ENCODE results near the gene KRT16. TPM values are rescaled to one million over a fixed set of nuclear protein-coding genes. Genes with fewer than 3 reads are reported as not detected.
"Not testable (repeated sequence)": the region's sequence is repeated elsewhere in the genome, so short reads cannot be mapped to it uniquely, and the experiment has no call there.

Gene KRT16
- total and polyA plus RNA-seq, 3 donors from 2014 or later = not detected

DNA sequence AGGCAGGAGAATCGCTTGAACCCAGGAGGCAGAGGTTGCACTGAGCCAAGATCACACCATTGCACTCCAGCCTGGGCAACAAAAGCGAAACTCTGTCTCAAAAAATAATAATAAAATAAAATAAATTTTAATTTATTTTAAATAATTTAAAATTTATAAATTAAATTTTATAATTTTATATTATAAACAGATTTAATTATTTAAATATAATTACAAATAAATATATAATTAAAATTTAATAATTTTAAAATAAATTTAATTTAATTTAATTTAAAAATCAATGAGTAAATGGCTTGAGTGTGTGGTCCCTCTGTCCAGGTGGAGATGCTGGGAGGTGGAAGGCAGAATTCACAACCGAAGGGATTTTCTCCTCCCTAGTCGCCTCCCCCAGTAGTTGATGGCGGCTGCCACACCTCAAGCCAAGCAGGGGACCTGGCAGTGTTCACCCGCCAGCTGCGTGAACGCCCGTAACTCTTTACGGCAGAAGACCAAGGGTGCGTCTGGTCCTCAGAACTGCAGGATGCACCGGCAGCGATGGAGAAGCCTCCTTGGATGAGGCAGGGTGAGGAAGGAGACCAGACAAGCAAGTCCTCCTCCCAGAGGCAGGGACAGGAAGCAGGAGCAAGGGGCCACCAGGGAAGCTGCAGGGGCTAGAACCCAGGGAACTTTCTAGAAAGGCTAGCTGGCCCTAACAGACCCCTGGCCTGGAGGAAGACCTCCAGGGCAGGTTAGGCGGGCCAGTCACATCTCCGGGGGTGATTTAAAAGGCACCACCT is 34.7 kb upstream of the KRT16 start:
- H3K27ac ChIP-seq = no peak overlapping the region
- 61 to 68% methylated on average over 15 of the region's 15 CpGs for WGBS, 2 donors
- peaks cover 19% of the 10 kb centered on the region for H3K4me1 ChIP-seq
- H3K9me3 ChIP-seq = no peaks in the 10 kb centered on the region
- no peak for TF ChIP-seq POLR2A (IDR thresholded peaks at IDR 0.05)
- TF ChIP-seq, protein P1, sequence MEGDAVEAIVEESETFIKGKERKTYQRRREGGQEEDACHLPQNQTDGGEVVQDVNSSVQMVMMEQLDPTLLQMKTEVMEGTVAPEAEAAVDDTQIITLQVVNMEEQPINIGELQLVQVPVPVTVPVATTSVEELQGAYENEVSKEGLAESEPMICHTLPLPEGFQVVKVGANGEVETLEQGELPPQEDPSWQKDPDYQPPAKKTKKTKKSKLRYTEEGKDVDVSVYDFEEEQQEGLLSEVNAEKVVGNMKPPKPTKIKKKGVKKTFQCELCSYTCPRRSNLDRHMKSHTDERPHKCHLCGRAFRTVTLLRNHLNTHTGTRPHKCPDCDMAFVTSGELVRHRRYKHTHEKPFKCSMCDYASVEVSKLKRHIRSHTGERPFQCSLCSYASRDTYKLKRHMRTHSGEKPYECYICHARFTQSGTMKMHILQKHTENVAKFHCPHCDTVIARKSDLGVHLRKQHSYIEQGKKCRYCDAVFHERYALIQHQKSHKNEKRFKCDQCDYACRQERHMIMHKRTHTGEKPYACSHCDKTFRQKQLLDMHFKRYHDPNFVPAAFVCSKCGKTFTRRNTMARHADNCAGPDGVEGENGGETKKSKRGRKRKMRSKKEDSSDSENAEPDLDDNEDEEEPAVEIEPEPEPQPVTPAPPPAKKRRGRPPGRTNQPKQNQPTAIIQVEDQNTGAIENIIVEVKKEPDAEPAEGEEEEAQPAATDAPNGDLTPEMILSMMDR (IDR thresholded peaks at IDR 0.05) = no peak
- no peaks in the 10 kb centered on the region for H3K27me3 ChIP-seq
- no peaks in the 10 kb centered on the region for H3K36me3 ChIP-seq (ENCODE audit: low read depth, missing control alignments)
- peak overlapping the region in 1 of 2 donors; percentile 21 for H3K4me3 ChIP-seq
- intact Hi-C loops (cut with DNase I; ENCODE audit: low total_unique reads) = no loop called here
- no peak for DNase-seq

GRCh38 chr17:41642252-41643156 is 29.9 kb upstream of the KRT16 start:
- H3K9me3 ChIP-seq = no peaks in the 10 kb centered on the region
- TF ChIP-seq POLR2A (IDR thresholded peaks at IDR 0.05) = no peak
- TF ChIP-seq, protein P1 (IDR thresholded peaks at IDR 0.05) = no peak
- no peak for DNase-seq
- H3K36me3 ChIP-seq (ENCODE audit: low read depth, missing control alignments) = no peaks in the 10 kb centered on the region
- peaks cover 4% of the 10 kb centered on the region for H3K4me1 ChIP-seq
- H3K27me3 ChIP-seq = no peaks in the 10 kb centered on the region
- WGBS, 2 donors = 80 to 85% methylated on average over 12 to 13 of the region's 13 CpGs
- no peak overlapping the region for H3K4me3 ChIP-seq
- intact Hi-C loops (cut with DNase I; ENCODE audit: low total_unique reads) = no loop called here
- no peak overlapping the region for H3K27ac ChIP-seq

DNA sequence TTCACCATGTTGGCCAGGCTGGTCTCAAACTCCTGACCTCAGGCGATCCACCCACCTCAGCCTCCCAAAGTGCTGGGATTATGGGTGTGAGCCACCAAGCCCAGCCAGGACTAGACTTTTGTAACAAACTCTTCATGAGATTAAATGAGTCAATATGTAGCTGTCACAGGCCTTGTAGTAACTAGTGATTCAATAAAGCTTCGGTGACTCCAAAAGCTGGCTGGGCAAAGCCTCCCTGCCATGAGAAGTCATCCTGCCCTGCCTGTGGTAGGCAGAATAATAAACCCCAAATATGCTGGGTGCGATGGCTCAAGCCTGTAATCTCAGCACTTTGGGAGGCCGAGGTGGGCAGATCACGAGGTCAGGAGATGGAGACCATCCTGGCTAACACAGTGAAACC is 28.0 kb upstream of the KRT16 start:
- H3K36me3 ChIP-seq (ENCODE audit: low read depth, missing control alignments); DNase-seq; H3K4me3 ChIP-seq; intact Hi-C loops (cut with DNase I; ENCODE audit: low total_unique reads); H3K9me3 ChIP-seq; H3K27me3 ChIP-seq; H3K27ac ChIP-seq: not testable (repeated sequence)
- 90 to 96% methylated on average over 5 of the region's 5 CpGs for WGBS, 2 donors
- peaks cover 13% of the 10 kb centered on the region for H3K4me1 ChIP-seq

- no peak for DNase-seq
- H3K4me3 ChIP-seq = no peak overlapping the region
- H3K4me1 ChIP-seq = peaks cover 21% of the 10 kb centered on the region
- no peak for TF ChIP-seq POLR2A (IDR thresholded peaks at IDR 0.05)
- TF ChIP-seq, protein P1 (IDR thresholded peaks at IDR 0.05) = no peak
- intact Hi-C loops (cut with DNase I; ENCODE audit: low total_unique reads) = no loop called here
- no peak overlapping the region for H3K27ac ChIP-seq
- H3K27me3 ChIP-seq = no peaks in the 10 kb centered on the region
- WGBS, 2 donors = 93 to 96% methylated on average over 7 of the region's 7 CpGs
- H3K36me3 ChIP-seq (ENCODE audit: low read depth, missing control alignments) = no peaks in the 10 kb centered on the region
- H3K9me3 ChIP-seq = no peaks in the 10 kb centered on the region
Observed at GRCh38 chr17:41639492-41640473, 27.2 kb upstream of the KRT16 start.
